ENCODE results near the gene CDK6. TPM values are rescaled to one million over a fixed set of nuclear protein-coding genes. Genes with fewer than 3 reads are reported as not detected.
A peak's percentile ranks its signal among the peaks of the same experiment; 100 is the strongest.

The CDK6 gene
- polyA plus RNA-seq, 2 of the 4 experiments (the other 2 are of a cell fraction) = 13.6 to 25.9 TPM

DNA sequence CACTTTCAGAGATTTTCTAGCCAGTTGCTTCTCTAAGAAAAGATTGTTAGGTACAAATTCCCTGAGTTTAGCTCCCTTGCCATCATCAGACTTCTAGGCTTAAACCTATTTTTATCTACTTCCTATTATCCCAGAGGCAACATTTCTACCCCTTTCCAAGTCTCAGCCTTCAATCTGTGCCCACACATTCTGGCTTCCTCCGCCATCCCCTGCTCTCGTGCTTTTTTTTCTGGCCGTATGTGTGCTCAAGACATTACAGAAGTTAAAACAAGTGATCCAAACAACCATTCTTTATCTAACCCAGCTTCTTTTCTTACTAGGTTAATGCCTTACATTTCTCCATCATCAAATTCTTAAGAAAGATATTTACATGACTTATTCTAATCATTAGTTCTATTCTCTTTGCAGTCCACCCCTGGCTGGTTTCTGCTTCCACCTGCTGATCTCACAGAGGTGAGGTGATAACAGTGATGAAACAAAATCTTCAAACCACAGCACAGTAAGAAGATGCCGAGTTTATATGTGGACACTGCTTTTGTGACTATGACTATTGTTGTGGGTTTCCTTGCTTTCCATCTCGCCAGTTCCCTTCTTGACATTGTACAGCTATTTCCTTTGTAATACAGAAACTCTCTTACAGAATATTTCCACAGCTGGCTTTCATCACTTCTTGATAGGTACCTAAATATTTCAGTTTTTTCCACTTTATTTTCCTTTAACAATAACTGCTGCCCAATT, 18.3 kb upstream of the CDK6 start:
- TF ChIP-seq RNF2 (IDR thresholded peaks at IDR 0.05; ENCODE audit: borderline replicate concordance, low read depth) (peak; percentile 50; the same call in 1 of the 2 replicates), HEYL (CRISPR knock-in tag; IDR thresholded peaks at IDR 0.05) (no peak)
- CTCF ChIA-PET = no interaction called here
- no peaks in the 10 kb centered on the region for H3K4me1 ChIP-seq
- 57% methylated on average over 5 of the region's 5 CpGs for WGBS (ENCODE audit: missing lambda C conversion rate)
- H3K27ac ChIP-seq = no peak overlapping the region
- no peak overlapping the region for H3K4me3 ChIP-seq
- POLR2A ChIA-PET = no interaction called here
- DNase-seq (ENCODE audit: low read depth in 1 of 2, low spot score in 1 of 2) = no peak
- H3K9me3 ChIP-seq = no peaks in the 10 kb centered on the region
- H3K4me2 ChIP-seq = no peak overlapping the region
- FAIRE-seq = no peak
- no peak for ATAC-seq

GRCh38 chr7:92851732-92852131, 15.4 kb upstream of the CDK6 start:
- H3K4me2 ChIP-seq = no peak overlapping the region
- H3K27ac ChIP-seq = no peak overlapping the region
- 17% methylated on average over 3 of the region's 3 CpGs for WGBS (ENCODE audit: missing lambda C conversion rate)
- POLR2A ChIA-PET = no interaction called here
- FAIRE-seq (no peak), DNase-seq (ENCODE audit: low read depth in 1 of 2, low spot score in 1 of 2) (no peak), ATAC-seq (no peak)
- H3K9me3 ChIP-seq = no peaks in the 10 kb centered on the region
- CTCF ChIA-PET = no interaction called here
- H3K4me1 ChIP-seq = no peaks in the 10 kb centered on the region
- no peak overlapping the region for H3K4me3 ChIP-seq
- no peak for TF ChIP-seq CEBPB (IDR thresholded peaks at IDR 0.05)
- TF ChIP-seq, protein P1, sequence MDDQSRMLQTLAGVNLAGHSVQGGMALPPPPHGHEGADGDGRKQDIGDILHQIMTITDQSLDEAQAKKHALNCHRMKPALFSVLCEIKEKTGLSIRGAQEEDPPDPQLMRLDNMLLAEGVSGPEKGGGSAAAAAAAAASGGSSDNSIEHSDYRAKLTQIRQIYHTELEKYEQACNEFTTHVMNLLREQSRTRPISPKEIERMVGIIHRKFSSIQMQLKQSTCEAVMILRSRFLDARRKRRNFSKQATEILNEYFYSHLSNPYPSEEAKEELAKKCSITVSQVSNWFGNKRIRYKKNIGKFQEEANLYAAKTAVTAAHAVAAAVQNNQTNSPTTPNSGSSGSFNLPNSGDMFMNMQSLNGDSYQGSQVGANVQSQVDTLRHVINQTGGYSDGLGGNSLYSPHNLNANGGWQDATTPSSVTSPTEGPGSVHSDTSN (IDR thresholded peaks at IDR 0.05) = no peak
- TF ChIP-seq HDAC2 (IDR thresholded peaks at IDR 0.05) = no peak

DNA sequence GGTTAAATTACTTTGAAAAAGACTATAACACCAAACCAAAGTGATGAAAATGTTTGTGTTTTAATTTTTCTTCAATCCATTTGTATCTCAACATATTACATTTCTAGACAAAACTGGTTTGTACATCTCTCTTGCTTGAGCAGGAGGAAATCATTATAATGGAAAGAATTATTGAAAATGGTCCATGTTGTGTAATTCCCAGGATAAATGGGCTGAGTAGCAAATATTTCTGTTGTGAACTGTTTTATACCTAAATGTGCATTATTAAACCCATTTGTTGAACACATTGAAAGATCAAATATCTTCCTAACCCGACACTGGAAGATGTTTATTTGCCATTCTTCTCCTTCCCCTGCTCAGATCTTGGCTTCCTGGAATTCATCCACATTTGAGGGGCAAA, 14.1 kb upstream of the CDK6 start:
- TF ChIP-seq BHLHE40 (IDR thresholded peaks at IDR 0.05; ENCODE audit: low read depth, low read length) (no peak), HDAC2 (IDR thresholded peaks at IDR 0.05) (no peak), RNF2 (IDR thresholded peaks at IDR 0.05; ENCODE audit: borderline replicate concordance, low read depth) (no peak), MAFK (IDR thresholded peaks at IDR 0.05; ENCODE audit: partially characterized antibody) (no peak), EHF (CRISPR knock-in tag; IDR thresholded peaks at IDR 0.05) (no peak), FOXS1 (CRISPR knock-in tag; IDR thresholded peaks at IDR 0.05) (no peak), POLR2A (IDR thresholded peaks at IDR 0.05; ENCODE audit: low read length) (no peak), CTCF (IDR thresholded peaks at IDR 0.05) (no peak), HOXA7 (CRISPR knock-in tag; IDR thresholded peaks at IDR 0.05) (no peak), CHD4 (IDR thresholded peaks at IDR 0.05; ENCODE audit: borderline replicate concordance) (no peak), HES2 (IDR thresholded peaks at IDR 0.05) (no peak), NR3C1 (IDR thresholded peaks at IDR 0.05) (no peak), JUN (IDR thresholded peaks at IDR 0.05) (no peak)
- TF ChIP-seq, protein P2, sequence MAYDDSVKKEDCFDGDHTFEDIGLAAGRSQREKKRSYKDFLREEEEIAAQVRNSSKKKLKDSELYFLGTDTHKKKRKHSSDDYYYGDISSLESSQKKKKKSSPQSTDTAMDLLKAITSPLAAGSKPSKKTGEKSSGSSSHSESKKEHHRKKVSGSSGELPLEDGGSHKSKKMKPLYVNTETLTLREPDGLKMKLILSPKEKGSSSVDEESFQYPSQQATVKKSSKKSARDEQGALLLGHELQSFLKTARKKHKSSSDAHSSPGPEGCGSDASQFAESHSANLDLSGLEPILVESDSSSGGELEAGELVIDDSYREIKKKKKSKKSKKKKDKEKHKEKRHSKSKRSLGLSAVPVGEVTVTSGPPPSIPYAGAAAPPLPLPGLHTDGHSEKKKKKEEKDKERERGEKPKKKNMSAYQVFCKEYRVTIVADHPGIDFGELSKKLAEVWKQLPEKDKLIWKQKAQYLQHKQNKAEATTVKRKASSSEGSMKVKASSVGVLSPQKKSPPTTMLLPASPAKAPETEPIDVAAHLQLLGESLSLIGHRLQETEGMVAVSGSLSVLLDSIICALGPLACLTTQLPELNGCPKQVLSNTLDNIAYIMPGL (CRISPR knock-in tag; IDR thresholded peaks at IDR 0.05; ENCODE audit: borderline replicate concordance) = no peak
- CTCF ChIA-PET = no interaction called here
- no peak overlapping the region for H3K4me2 ChIP-seq
- no peaks in the 10 kb centered on the region for H3K4me1 ChIP-seq
- ATAC-seq (no peak), FAIRE-seq (no peak), DNase-seq (ENCODE audit: low read depth in 1 of 2, low spot score in 1 of 2) (no peak)
- no peak overlapping the region for H3K27ac ChIP-seq
- WGBS (ENCODE audit: missing lambda C conversion rate) = 9% methylated on average over 1 of the region's 1 CpG
- H3K4me3 ChIP-seq = no peak overlapping the region
- no peaks in the 10 kb centered on the region for H3K9me3 ChIP-seq
- POLR2A ChIA-PET = no interaction called here

Measured in A549 (cell line).